ENCODE results near the gene GBP3.
"Not testable (repeated sequence)": the region's sequence is repeated elsewhere in the genome, so short reads cannot be mapped to it uniquely, and the experiment has no call there.

GBP3 gene

DNA sequence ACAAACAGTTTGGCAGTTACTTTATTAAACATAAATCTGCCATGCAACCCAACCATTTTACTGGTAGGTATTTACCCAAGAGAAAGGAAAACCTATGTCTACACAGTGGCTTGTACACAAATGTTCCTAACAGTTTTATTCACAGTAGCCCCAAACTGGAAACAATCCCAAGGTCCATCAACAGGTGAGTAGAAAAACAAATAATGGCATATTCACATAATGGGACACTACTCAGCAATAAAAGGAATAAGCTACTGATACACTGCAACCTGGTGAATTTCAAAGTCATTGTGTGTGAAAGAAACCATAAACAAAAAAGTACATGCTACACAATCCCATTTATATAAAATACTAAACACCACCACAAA is 42.9 kb downstream of the GBP3 start:
- H3K27me3 ChIP-seq (ENCODE audit: low read depth), result no peaks in the 10 kb centered on the region
- no peaks in the 10 kb centered on the region for H3K9me3 ChIP-seq
- DNase-seq (ENCODE audit: low spot score in 2 of 2), result no peak
- peaks cover 6% of the 10 kb centered on the region for H3K36me3 ChIP-seq (replicated peaks)
- peaks cover 6% of the 10 kb centered on the region for H3K4me1 ChIP-seq
- no peak overlapping the region for H3K4me3 ChIP-seq
- in situ Hi-C loops (cut with MboI; ENCODE audit: low sequenced_read_pairs), result no loop called here

DNA sequence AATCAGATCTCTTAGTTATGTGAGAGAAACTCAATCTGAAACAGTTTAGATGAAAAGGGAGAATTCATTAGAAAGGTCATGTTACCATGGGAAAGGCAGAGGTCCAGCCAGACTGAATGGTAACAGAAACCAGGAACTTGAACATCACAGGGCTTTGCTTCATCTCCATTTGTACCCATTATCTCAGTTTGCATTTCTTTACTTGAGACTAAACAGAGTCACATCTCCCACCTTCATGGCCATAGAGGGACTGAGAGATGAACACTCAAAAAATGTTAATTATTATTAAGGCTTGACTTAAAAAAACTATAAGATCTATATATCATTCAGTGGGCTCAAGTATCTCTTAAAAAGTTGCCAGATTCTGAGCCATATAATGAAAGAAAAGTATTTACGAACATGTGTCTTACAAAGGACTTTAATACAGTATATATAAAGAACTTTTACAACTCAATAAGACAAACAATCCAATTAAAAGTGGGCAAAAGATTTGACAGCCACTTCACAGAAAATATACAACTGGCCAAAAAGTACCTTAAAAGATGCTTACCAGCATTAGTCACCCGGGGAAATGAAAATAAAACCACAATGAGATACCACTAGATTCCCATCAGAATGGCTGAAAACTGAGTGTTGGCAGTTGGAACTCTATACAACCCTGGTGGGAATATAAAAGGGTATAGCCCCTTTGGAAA is 43.5 kb downstream of the GBP3 start:
- in situ Hi-C loops (cut with MboI; ENCODE audit: low sequenced_read_pairs), result no loop called here
- no peak for DNase-seq (ENCODE audit: low spot score in 2 of 2)
- H3K4me3 ChIP-seq, result no peak overlapping the region
- peaks cover 6% of the 10 kb centered on the region for H3K36me3 ChIP-seq (replicated peaks)
- H3K9me3 ChIP-seq, result no peaks in the 10 kb centered on the region
- no peaks in the 10 kb centered on the region for H3K27me3 ChIP-seq (ENCODE audit: low read depth)
- peaks cover under 1% of the 10 kb centered on the region for H3K4me1 ChIP-seq

DNA sequence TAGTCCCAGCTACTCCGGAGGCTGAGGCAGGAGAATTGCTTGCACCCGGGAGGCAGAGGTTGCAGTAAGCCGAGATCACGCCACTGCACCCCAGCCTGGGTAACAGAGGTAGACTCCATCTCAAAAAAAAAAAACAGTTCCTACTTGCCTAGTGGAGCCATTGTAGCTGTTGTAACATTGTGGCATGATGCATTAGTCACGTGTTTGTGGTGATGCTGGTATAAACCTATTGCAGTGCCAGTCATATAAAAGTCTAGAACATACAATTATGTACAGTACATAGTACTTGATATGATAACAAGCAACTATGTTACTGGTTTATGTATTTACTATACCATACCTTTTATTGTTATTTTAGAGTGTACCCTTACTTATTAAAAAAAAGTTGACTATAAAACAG is 46.4 kb downstream of the GBP3 start:
- in situ Hi-C loops (cut with MboI; ENCODE audit: low sequenced_read_pairs), result no loop called here
- H3K27me3 ChIP-seq (ENCODE audit: low read depth), result no peaks in the 10 kb centered on the region
- no peak overlapping the region for H3K4me3 ChIP-seq
- H3K4me1 ChIP-seq, result no peaks in the 10 kb centered on the region
- no peaks in the 10 kb centered on the region for H3K9me3 ChIP-seq
- DNase-seq (ENCODE audit: low spot score in 2 of 2), result no peak
- no peaks in the 10 kb centered on the region; the same call in 1 of the 2 replicates for H3K36me3 ChIP-seq (replicated peaks)

DNA sequence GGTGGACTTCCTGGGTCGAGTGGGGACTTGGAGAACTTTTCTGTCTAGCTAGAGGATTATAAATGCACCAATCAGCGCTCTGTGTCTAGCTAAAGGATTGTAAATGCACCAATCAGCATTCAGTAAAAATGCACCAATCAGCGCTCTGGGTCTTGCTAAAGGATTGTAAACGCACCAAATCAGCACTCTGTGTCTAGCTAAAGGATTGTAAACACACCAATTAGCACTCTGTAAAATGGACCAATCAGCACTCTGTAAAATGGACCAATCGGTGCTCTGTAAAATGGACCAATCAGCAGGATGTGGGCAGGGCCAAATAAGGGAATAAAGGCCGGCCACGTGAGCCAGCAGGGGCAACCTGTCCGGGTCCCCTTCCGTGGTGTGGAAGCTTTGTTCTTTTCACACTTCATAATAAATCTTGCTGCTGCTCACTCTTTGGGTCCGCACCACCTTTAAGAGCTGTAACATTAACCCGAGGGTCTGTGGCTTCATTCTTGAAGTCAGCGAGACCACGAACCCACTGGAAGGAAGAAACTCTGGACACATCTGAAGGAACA is 48.0 kb downstream of the GBP3 start:
- in situ Hi-C loops (cut with MboI; ENCODE audit: low sequenced_read_pairs); H3K36me3 ChIP-seq (replicated peaks); DNase-seq (ENCODE audit: low spot score in 2 of 2); H3K4me3 ChIP-seq; H3K9me3 ChIP-seq; H3K4me1 ChIP-seq; H3K27me3 ChIP-seq (ENCODE audit: low read depth): not testable (repeated sequence)

DNA sequence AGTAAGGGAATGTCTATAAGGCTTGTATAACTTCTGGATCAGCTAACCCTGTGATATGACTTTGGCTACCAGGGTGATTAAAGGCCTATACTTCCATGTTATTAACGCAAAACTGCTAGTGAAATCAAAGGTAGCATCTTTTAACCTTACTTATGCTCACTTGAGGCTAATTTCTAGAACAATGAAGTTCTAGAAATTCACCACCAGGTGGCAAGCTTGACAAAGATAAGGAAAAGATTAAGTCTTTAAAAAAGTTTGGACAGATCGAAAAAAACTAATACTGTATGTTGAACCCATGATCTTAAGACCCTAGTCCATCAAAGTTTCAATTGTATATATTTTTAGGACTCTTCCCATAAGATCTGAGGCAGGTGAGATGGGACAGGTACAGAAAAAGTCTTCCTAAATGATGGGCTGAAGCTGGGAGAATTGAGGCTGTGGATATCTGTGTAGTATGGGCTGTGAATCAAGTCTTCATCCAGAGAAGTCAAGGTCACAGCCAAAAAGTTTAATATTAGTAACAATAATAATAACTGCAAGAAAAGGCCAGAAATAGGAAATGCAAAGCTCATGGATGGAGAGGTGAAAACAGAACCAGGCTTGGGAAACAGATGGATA is 49.0 kb downstream of the GBP3 start:
- no peak overlapping the region for H3K4me3 ChIP-seq
- H3K9me3 ChIP-seq, result no peaks in the 10 kb centered on the region
- peak in 1 of 2 experiments; percentile 58 for DNase-seq (ENCODE audit: low spot score in 2 of 2)
- H3K36me3 ChIP-seq (replicated peaks), result no peaks in the 10 kb centered on the region; the same call in none of the 2 replicates
- in situ Hi-C loops (cut with MboI; ENCODE audit: low sequenced_read_pairs), result no loop called here
- H3K4me1 ChIP-seq, result no peaks in the 10 kb centered on the region
- H3K27me3 ChIP-seq (ENCODE audit: low read depth), result no peaks in the 10 kb centered on the region

DNA sequence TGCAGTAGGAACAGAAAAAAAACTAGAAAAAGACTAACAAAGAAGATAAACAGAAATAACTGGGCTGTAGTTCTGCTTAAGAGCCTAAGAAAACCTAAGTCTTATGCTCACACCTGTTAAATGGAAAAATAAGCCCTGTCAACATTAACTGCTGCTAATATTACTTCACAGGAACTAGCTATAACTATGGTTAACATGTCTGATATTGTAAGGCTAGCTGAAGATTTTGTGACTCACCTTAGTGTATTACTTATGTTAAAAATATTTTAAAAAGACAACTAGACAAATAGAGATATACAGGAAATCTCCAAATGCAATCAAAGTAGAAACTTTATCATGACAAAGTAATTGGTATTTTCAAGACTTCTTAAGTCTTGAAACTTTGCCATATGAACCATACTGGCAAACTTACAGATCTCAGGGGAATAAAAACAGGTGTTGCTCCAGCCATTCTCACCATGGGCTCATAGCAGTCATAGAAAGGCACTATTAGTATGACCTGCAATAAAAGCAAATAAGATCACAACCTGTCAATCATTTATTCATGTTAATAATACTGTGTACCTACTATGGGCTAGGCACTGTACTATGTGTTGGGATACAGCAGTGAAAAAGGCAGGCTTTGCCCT is 60.9 kb downstream of the GBP3 start:
- Histone ChIP-seq H3K36me3 (replicated peaks) (peaks cover 32% of the 10 kb centered on the region), H3K4me3 (no peak overlapping the region), H3K4me1 (peaks cover 13% of the 10 kb centered on the region), H3K9me3 (no peaks in the 10 kb centered on the region), H3K27me3 (ENCODE audit: low read depth) (no peaks in the 10 kb centered on the region)
- no peak for DNase-seq (ENCODE audit: low spot score in 2 of 2)
- in situ Hi-C loops (cut with MboI; ENCODE audit: low sequenced_read_pairs), result no loop called here

DNA sequence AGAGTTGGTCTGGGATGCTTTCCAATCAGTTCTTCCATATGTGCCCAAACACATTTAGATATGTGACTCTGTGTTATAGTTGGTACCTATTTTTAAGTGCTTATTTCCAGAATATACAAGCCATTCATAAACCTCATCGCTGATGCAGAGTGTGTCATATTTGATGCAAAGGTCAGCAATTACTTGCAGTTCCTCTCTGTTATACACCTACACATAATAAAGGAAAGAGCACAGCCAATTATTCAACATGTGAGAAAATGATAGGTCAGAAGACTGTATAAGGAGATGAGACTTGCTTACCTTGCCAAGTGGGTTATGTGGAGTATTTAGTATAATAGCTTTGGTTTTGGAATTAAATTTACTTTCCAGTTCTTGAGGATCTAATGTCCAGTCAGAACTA is 61.6 kb downstream of the GBP3 start:
- Histone ChIP-seq H3K4me3 (no peak overlapping the region), H3K27me3 (ENCODE audit: low read depth) (no peaks in the 10 kb centered on the region), H3K36me3 (replicated peaks) (peaks cover 28% of the 10 kb centered on the region), H3K9me3 (no peaks in the 10 kb centered on the region), H3K4me1 (peaks cover 13% of the 10 kb centered on the region)
- in situ Hi-C loops (cut with MboI; ENCODE audit: low sequenced_read_pairs), result no loop called here
- DNase-seq (ENCODE audit: low spot score in 2 of 2), result no peak

All from HAP-1 (cell line).